GM12864 (cell line): ENCODE measurements around the gene IFI27.

ENCODE experiments used
- DNase-seq: peaks from one replicate; pipeline ENCODE4 v3.0.0-alpha.2; 2011; ENCODE audit warnings: low read depth
- H3K4me3 ChIP-seq: 2 replicates; pipeline ENCODE4 v1.5.1; 2011; ENCODE audit warnings: mild to moderate bottlenecking, low read depth, low read length, control low read depth
- TF ChIP-seq, protein P1 (sequence below): IDR thresholded peaks from 2 replicates; pipeline ENCODE4 v1.5.1; 2011; ENCODE audit warnings: low read depth, mild to moderate bottlenecking, moderate library complexity, low read length, control low read depth, inconsistent platforms; ENCODE audit errors: missing control alignments

The IFI27 gene

DNA sequence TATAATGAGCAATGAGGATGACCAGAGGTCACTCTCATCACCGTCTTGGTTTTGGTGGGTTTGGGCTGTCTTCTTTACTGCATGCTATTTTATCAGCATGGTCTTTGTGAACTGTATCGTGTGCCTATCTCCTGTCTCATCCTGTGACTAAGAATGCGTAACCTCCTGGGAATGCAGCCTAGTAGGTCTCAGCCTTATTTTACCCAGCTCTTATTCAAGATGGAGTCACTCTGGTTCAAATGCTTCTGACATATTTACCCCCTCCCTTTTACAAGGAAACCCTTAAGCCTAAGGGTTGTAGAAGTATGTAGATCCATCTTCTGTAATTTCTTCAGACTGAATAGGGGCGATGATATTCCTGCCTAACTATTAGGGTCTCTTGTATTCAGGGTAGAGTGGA lies 21.1 kb upstream of the IFI27 start:
- H3K4me3 ChIP-seq: no peak overlapping the region
- no peak for DNase-seq
- TF ChIP-seq, protein P1, sequence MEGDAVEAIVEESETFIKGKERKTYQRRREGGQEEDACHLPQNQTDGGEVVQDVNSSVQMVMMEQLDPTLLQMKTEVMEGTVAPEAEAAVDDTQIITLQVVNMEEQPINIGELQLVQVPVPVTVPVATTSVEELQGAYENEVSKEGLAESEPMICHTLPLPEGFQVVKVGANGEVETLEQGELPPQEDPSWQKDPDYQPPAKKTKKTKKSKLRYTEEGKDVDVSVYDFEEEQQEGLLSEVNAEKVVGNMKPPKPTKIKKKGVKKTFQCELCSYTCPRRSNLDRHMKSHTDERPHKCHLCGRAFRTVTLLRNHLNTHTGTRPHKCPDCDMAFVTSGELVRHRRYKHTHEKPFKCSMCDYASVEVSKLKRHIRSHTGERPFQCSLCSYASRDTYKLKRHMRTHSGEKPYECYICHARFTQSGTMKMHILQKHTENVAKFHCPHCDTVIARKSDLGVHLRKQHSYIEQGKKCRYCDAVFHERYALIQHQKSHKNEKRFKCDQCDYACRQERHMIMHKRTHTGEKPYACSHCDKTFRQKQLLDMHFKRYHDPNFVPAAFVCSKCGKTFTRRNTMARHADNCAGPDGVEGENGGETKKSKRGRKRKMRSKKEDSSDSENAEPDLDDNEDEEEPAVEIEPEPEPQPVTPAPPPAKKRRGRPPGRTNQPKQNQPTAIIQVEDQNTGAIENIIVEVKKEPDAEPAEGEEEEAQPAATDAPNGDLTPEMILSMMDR: no peak

DNA sequence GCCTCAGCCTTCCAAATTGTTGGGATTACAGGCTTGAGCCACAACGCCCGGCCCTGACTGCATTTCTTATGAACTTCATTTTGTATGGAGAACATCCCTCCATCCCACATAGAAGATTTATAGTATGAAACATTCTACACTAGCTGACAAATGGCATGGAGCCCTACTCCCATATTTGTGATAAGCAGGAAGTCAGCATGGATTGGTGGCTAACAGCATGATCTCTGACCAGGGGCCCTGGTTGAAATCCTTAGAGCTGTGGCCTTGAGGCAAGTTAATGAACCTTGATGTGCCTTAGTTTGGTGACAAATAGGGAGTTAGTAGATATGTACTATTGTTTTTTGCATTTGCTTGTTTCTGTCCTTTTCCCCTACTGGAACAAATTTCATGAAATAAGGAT lies 17.1 kb upstream of the IFI27 start:
- no peak for DNase-seq
- TF ChIP-seq, protein P1: no peak
- H3K4me3 ChIP-seq: no peak overlapping the region

DNA sequence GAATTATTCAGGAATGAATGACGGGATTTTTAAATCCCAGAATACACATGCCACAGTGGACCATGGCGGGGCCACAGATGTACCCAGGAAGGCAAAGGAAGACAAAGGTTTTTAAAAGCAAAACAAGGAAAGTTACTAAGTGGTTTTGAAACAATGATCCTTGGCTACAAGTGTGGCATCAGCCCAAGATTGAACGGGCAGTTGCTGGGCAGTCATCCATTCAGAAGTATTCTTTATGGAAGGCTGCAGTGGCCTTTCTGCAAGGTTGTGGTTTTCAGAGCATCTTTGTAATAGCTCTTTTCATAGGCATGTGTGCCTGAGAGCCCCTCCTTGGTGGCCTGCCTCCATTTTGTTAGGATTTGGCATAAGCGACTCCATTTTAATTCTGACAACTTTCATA lies 13.4 kb upstream of the IFI27 start:
- H3K4me3 ChIP-seq: no peak overlapping the region
- no peak for DNase-seq
- TF ChIP-seq, protein P1: no peak

DNA sequence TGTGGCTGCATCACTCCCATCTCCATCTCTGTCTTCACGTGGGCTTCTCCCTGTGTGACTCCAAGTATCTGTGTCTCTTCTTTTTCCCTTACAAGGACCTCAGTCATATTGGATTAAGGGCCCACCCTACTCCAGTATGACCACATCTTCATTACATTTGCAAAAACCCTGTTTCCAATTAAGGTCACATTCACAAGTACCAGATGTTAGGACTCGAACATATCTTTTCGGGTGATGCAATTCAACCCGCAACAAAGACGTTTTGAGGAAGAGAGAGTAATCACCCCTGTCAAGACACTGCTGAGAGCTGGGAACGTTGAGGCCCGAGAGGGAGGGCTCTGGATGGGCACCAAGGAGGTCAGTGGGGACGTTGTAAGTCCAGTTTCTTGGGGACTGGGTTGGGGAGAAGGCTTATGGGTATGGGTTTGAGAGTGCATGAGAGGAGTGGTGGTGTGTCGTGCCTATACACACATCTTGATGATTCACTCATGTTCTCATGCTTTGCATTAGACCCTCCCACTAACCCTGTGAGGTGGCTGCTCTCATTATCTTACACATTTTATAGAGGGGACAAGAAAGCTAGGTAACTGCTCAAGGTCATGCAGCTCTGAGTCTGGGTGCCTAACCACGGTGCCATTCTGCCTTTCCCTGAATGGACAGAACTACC lies 12.1 kb upstream of the IFI27 start:
- H3K4me3 ChIP-seq: no peak overlapping the region
- TF ChIP-seq, protein P1: no peak
- no peak for DNase-seq

DNA sequence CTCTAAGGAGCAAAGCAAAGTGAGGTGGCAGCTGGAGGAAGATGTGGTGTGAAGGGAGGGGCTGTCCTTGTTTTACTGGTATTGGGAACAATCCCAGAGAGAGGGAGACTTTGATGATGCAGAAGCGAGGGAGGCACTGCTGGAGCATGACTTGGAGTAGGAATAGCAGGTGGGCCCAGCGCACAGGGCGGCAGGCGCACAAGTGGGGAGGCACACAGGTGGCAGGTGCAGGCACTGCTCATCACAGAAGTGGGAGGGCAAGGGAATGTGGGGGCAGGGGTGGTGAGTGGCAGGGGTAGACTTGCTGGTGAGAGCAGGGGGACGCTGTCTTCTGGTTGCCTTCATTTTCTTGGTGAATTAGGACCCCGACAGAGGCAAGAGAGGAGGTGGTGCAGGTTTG lies 11.5 kb upstream of the IFI27 start:
- TF ChIP-seq, protein P1: no peak
- DNase-seq: no peak
- no peak overlapping the region for H3K4me3 ChIP-seq

DNA sequence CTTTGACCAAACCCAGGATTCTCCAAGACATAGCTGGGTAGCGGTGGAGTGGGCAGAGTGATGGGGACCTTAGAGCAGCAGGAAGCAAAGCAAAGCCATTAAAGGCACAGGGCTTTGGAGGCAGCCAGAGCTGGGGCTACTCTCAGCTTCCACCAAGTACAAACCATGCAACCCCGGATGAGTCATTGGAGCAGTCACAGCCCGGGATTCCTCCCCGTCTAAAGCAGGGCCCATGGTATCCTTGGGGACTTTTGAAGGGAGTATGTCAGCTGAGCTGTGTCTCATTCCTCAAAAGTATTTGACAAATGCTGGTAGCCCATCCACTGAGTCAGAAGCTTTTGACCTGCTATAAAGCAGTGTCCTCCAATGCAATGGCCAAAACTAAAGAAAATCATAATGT lies 9.7 kb upstream of the IFI27 start:
- no peak for DNase-seq
- no peak overlapping the region for H3K4me3 ChIP-seq
- TF ChIP-seq, protein P1: no peak

DNA sequence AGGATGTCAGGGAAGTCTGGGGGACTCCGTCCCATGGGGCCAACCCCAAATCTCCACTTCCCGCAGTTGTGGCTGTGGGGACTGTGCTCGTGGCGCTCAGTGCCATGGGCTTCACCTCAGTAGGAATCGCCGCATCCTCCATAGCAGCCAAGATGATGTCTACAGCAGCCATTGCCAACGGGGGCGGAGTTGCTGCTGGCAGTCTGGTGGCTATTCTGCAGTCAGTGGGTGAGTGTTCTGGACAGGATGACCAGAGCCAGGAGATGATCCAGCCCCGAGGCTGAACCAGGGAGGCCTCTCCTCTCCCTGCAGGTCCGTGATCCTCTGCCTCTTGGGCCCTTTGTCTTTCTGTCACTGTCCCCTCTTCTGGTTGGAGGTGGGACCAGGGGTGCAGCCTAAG lies 8.8 kb upstream of the IFI27 start:
- TF ChIP-seq, protein P1: no peak
- no peak overlapping the region for H3K4me3 ChIP-seq
- no peak for DNase-seq
